C4-2B (cell line): ENCODE results near the gene CEP72.

ENCODE experiments used
- ZFX ChIP-seq: fragments of 450-650 bp; IDR thresholded peaks from 2 replicates; pipeline ENCODE4 v1.6.1; 2017
- TF ChIP-seq, protein P1 (sequence below): fragments of 450-650 bp; conservative IDR thresholded peaks from 2 replicates; pipeline ENCODE4 v1.5.1; 2017; ENCODE audit warnings: mild to moderate bottlenecking

DNA sequence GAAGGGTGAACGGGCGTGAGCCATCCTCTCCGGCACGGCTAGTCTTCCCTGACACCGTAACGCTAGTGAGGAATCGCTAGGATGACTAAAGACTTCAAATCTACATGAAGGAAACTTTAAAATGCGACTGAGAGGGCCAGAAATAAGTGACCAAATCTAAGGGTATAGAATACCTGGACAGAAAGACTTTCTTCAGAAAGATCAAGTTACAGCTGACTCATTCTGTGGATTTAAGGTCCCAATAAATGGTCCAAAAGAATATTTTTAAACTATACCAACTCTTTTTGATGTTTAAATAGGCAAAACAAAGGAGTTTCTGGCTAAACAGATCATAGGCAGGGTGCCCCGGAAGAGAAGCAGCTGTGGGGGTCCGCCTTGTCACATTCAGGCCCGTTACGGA lies 38.9 kb upstream of the CEP72 start:
- TF ChIP-seq, protein P1, sequence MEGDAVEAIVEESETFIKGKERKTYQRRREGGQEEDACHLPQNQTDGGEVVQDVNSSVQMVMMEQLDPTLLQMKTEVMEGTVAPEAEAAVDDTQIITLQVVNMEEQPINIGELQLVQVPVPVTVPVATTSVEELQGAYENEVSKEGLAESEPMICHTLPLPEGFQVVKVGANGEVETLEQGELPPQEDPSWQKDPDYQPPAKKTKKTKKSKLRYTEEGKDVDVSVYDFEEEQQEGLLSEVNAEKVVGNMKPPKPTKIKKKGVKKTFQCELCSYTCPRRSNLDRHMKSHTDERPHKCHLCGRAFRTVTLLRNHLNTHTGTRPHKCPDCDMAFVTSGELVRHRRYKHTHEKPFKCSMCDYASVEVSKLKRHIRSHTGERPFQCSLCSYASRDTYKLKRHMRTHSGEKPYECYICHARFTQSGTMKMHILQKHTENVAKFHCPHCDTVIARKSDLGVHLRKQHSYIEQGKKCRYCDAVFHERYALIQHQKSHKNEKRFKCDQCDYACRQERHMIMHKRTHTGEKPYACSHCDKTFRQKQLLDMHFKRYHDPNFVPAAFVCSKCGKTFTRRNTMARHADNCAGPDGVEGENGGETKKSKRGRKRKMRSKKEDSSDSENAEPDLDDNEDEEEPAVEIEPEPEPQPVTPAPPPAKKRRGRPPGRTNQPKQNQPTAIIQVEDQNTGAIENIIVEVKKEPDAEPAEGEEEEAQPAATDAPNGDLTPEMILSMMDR: no peak
- TF ChIP-seq ZFX: no peak
